HG03196 (cell line): ENCODE measurements around the gene APOBR.
"Not testable (repeated sequence)": the region's sequence is repeated elsewhere in the genome, so short reads cannot be mapped to it uniquely, and the experiment has no call there.

Experiments
- ATAC-seq: cut with Tn5 transposase; IDR thresholded peaks from one replicate; pipeline ENCODE4 v1.9.1; 2021; ENCODE audit not compliant: unreplicated experiment

Gene APOBR

GRCh38 chr16:28527100-28527785 lies 32.8 kb downstream of the APOBR start:
- ATAC-seq, result not testable (repeated sequence)

- ATAC-seq, result no peak
These were observed 33.5 kb downstream of the APOBR start for GRCh38 chr16:28527985-28528384.

- ATAC-seq, result no peak
These were observed 34.0 kb downstream of the APOBR start for GRCh38 chr16:28528463-28528867.

GRCh38 chr16:28529124-28529523 lies 34.7 kb downstream of the APOBR start:
- no peak for ATAC-seq

- no peak for ATAC-seq
These were observed 37.6 kb downstream of the APOBR start for GRCh38 chr16:28531777-28532744.

- ATAC-seq, result no peak
These were observed 38.7 kb downstream of the APOBR start for GRCh38 chr16:28532940-28533647.

GRCh38 chr16:28534542-28535373 lies 40.3 kb downstream of the APOBR start:
- no peak for ATAC-seq

- no peak for ATAC-seq
These were observed 42.6 kb downstream of the APOBR start for GRCh38 chr16:28537076-28537475.

GRCh38 chr16:28537964-28538732 lies 43.7 kb downstream of the APOBR start:
- no peak for ATAC-seq

- ATAC-seq, result no peak
These were observed 44.5 kb downstream of the APOBR start, which contains the start of gene NUPR1 for GRCh38 chr16:28538733-28539596. TSS of gene NUPR1 (minus strand) at chr16:28538974. CDS start at chr16:28538907, 67 bp downstream.

GRCh38 chr16:28540346-28540745 lies 45.9 kb downstream of the APOBR start:
- ATAC-seq, result no peak

- no peak for ATAC-seq
These were observed 48.2 kb downstream of the APOBR start for GRCh38 chr16:28542646-28543045.

GRCh38 chr16:28543072-28543471 lies 48.6 kb downstream of the APOBR start:
- no peak for ATAC-seq

GRCh38 chr16:28544998-28545397 lies 50.6 kb downstream of the APOBR start:
- no peak for ATAC-seq

- not testable (repeated sequence) for ATAC-seq
These were observed 51.5 kb downstream of the APOBR start for GRCh38 chr16:28545964-28546363.

GRCh38 chr16:28546626-28547025 lies 52.2 kb downstream of the APOBR start:
- no peak for ATAC-seq

GRCh38 chr16:28548306-28548802 lies 53.9 kb downstream of the APOBR start:
- ATAC-seq, result no peak
